PC-9 (cell line): ENCODE measurements around the gene USP34. TPM values are rescaled to one million over a fixed set of nuclear protein-coding genes. Genes with fewer than 3 reads are reported as not detected.

Experiments
- BruUV-seq: library from RNA; stranded (reverse); fragments of 400-500 nt; replicated peaks from 2 replicates; lab custom pipeline; 2021; lab: Mats Ljungman, UMichigan
- CTCF ChIA-PET: fragments of 300-600 bp; sonication (Branson Sonifier 250); formaldehyde crosslinking; loops from one replicate; lab custom pipeline; 2022; ENCODE audit warnings: antibody characterized with exemption; lab: Charles Lee
- POLR2A ChIA-PET: fragments of 300-600 bp; sonication (Branson Sonifier 250); formaldehyde crosslinking; loops from one replicate; lab custom pipeline; 2022; ENCODE audit warnings: antibody characterized with exemption; ENCODE audit not compliant: unreplicated experiment; lab: Charles Lee
- DNase-seq, 2 experiments: peaks; one replicate each; pipeline versions ENCODE4 v3.0.0 to v3.0.0-alpha.2; 2015 to 2022; ENCODE audit warnings: mixed read lengths in 1 of 2
- H2AFZ ChIP-seq: fragments of 200-600 bp; sonication (generic); 2 replicates; pipeline ENCODE4 v1.8.1; 2017; ENCODE audit warnings: antibody characterized with exemption
- H3F3A ChIP-seq: fragments of 200-600 bp; sonication (generic); 2 replicates; pipeline ENCODE4 v1.8.1; 2017; ENCODE audit warnings: antibody characterized with exemption, mild to moderate bottlenecking, low read depth; ENCODE audit not compliant: insufficient read depth
- H3K27ac ChIP-seq: fragments of 200-600 bp; sonication (generic); 2 replicates; pipeline ENCODE4 v1.6.1; 2016; ENCODE audit warnings: mixed run types
- H3K27me3 ChIP-seq: fragments of 200-600 bp; sonication (generic); 2 replicates; pipeline ENCODE4 v1.6.1; 2016; ENCODE audit warnings: low read depth, mixed run types; ENCODE audit not compliant: insufficient read depth
- H3K36me3 ChIP-seq: fragments of 200-600 bp; sonication (generic); 2 replicates; pipeline ENCODE4 v1.6.1; 2016; ENCODE audit warnings: low read depth, mixed run types
- H3K4me1 ChIP-seq: fragments of 200-600 bp; sonication (generic); replicated peaks from 2 replicates; pipeline ENCODE4 v1.6.1; 2016; ENCODE audit warnings: mixed run types; ENCODE audit not compliant: insufficient read depth
- H3K4me2 ChIP-seq: fragments of 200-600 bp; sonication (generic); 2 replicates; pipeline ENCODE4 v1.6.1; 2017; ENCODE audit warnings: mixed run types
- H3K4me3 ChIP-seq: fragments of 200-600 bp; sonication (generic); 2 replicates; pipeline ENCODE4 v1.6.1; 2016; ENCODE audit warnings: mixed run types
- H3K79me2 ChIP-seq: fragments of 200-600 bp; sonication (generic); 2 replicates; pipeline ENCODE4 v1.6.1; 2017; ENCODE audit warnings: low read depth, mixed run types
- H3K9me2 ChIP-seq: fragments of 200-600 bp; sonication (generic); 2 replicates; pipeline ENCODE4 v1.8.1; 2017; ENCODE audit warnings: mild to moderate bottlenecking; ENCODE audit not compliant: insufficient read depth
- H3K9me3 ChIP-seq: fragments of 200-600 bp; sonication (generic); 2 replicates; pipeline ENCODE4 v1.8.1; 2016; ENCODE audit warnings: low read depth; ENCODE audit not compliant: insufficient read depth
- H4K20me1 ChIP-seq: fragments of 200-600 bp; sonication (generic); 2 replicates; pipeline ENCODE4 v1.8.1; 2017; ENCODE audit not compliant: insufficient read depth
- EZH2 ChIP-seq: fragments of 200-600 bp; sonication (generic); IDR thresholded peaks from 2 replicates; pipeline ENCODE4 v1.8.0; 2017; ENCODE audit warnings: antibody characterized with exemption, low read depth
- intact Hi-C: fragments of 100-400 bp; cut with micrococcal nuclease; formaldehyde crosslinking; loops from one replicate; pipeline ENCODE4 v1.10.0; 2022; ENCODE audit not compliant: unreplicated experiment
- total RNA-seq: library from RNA; stranded (reverse); gene quantifications from 2 replicates; pipeline ENCODE4 v1.2.3, GENCODE V29; 2021
- TF ChIP-seq, protein P1 (sequence below): fragments of 200-600 bp; sonication (generic); conservative IDR thresholded peaks from 2 replicates; pipeline ENCODE4 v1.6.1; 2017; ENCODE audit warnings: mixed run types, antibody characterized with exemption, mild to moderate bottlenecking, moderate library complexity

USP34 gene
- total RNA-seq, 1 experiment from 2014 or later, result 120 TPM

- no peaks in the 10 kb centered on the region for H3K4me1 ChIP-seq
- ChIA-PET POLR2A (no interaction called here), CTCF (no interaction called here)
- H3F3A ChIP-seq, result no peaks in the 10 kb centered on the region; the same call in 1 of the 2 replicates
- no peaks in the 10 kb centered on the region for H3K79me2 ChIP-seq
- BruUV-seq, result no TSS peak
- H3K9me3 ChIP-seq, result no peaks in the 10 kb centered on the region
- H3K4me3 ChIP-seq, result no peak overlapping the region
- H3K27ac ChIP-seq, result no peak overlapping the region
- H3K4me2 ChIP-seq, result no peak overlapping the region
- TF ChIP-seq, protein P1, sequence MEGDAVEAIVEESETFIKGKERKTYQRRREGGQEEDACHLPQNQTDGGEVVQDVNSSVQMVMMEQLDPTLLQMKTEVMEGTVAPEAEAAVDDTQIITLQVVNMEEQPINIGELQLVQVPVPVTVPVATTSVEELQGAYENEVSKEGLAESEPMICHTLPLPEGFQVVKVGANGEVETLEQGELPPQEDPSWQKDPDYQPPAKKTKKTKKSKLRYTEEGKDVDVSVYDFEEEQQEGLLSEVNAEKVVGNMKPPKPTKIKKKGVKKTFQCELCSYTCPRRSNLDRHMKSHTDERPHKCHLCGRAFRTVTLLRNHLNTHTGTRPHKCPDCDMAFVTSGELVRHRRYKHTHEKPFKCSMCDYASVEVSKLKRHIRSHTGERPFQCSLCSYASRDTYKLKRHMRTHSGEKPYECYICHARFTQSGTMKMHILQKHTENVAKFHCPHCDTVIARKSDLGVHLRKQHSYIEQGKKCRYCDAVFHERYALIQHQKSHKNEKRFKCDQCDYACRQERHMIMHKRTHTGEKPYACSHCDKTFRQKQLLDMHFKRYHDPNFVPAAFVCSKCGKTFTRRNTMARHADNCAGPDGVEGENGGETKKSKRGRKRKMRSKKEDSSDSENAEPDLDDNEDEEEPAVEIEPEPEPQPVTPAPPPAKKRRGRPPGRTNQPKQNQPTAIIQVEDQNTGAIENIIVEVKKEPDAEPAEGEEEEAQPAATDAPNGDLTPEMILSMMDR, result no peak
- no peak for TF ChIP-seq EZH2
- intact Hi-C loops, result no loop called here
- no peaks in the 10 kb centered on the region; the same call in 1 of the 2 replicates for H3K9me2 ChIP-seq
- H3K27me3 ChIP-seq, result no peaks in the 10 kb centered on the region
- DNase-seq, result no peak
- H2AFZ ChIP-seq, result no peak overlapping the region
- peaks cover 33% of the 10 kb centered on the region for H3K36me3 ChIP-seq
- no peaks in the 10 kb centered on the region for H4K20me1 ChIP-seq
Observed at GRCh38 chr2:61328707-61329251, 142.1 kb downstream of the USP34 start.

DNA sequence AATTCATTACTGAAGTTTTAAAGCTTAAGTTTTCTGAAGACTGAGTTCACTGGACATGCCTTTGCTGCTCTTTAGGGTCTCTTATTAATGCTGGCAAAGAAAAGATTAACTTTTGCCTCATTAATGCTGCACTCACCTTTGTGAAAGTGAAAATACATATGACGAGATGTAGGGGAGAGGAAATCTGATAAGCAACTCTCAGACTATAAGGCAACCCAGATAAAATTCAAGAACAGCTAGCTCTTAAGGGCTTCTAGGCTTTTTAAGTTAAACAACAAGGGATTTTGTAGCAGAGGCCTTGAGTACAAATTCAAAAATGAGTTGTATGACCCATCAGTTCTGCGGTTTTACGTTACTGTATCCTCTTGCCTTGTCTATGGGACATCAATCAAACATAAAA lies 143.7 kb downstream of the USP34 start:
- BruUV-seq, result no TSS peak
- H3F3A ChIP-seq, result no peaks in the 10 kb centered on the region; the same call in 1 of the 2 replicates
- intact Hi-C loops, result no loop called here
- POLR2A ChIA-PET, result interaction anchor here (0.6 kb wide), 1 partner anchor 49 kb away, joined by 3 read pairs; no protein-coding TSS in a partner anchor
- no peak overlapping the region for H3K4me2 ChIP-seq
- no peak overlapping the region for H2AFZ ChIP-seq
- no peaks in the 10 kb centered on the region for H4K20me1 ChIP-seq
- CTCF ChIA-PET, result no interaction called here
- H3K4me1 ChIP-seq, result no peaks in the 10 kb centered on the region
- H3K79me2 ChIP-seq, result no peaks in the 10 kb centered on the region
- no peak for TF ChIP-seq EZH2
- TF ChIP-seq, protein P1, result no peak
- peaks cover 29% of the 10 kb centered on the region for H3K36me3 ChIP-seq
- no peak for DNase-seq
- H3K27me3 ChIP-seq, result no peaks in the 10 kb centered on the region
- H3K4me3 ChIP-seq, result no peak overlapping the region
- no peaks in the 10 kb centered on the region for H3K9me2 ChIP-seq
- no peak overlapping the region for H3K27ac ChIP-seq
- H3K9me3 ChIP-seq, result no peaks in the 10 kb centered on the region

DNA sequence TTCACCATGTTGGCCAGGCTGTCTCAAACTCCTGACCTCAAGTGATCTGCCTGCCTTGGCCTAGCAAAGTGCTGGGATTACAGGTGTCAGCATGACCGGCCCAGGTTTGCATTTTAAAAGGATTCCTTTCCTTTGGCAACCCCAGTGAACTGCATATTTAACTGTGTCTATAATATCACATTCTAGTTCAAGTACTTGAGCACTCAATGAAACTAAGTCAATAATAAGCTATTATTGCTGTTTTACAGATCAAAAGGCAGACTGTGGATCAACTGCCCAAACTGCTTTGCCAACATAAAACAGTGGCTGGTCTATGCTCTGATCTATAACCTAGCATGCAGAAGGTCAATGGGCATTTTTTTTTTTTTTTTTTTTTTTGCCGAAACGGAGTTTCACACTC lies 144.5 kb downstream of the USP34 start:
- Histone ChIP-seq H3K4me2 (no peak overlapping the region), H3F3A (no peaks in the 10 kb centered on the region; the same call in 1 of the 2 replicates), H2AFZ (no peak overlapping the region), H3K4me1 (no peaks in the 10 kb centered on the region), H4K20me1 (no peaks in the 10 kb centered on the region), H3K4me3 (no peak overlapping the region), H3K9me3 (no peaks in the 10 kb centered on the region), H3K27ac (no peak overlapping the region), H3K9me2 (no peaks in the 10 kb centered on the region), H3K36me3 (peaks cover 29% of the 10 kb centered on the region), H3K79me2 (no peaks in the 10 kb centered on the region), H3K27me3 (no peaks in the 10 kb centered on the region)
- DNase-seq, result no peak
- TF ChIP-seq, protein P1, result no peak
- no peak for TF ChIP-seq EZH2
- no TSS peak for BruUV-seq
- intact Hi-C loops, result no loop called here
- CTCF ChIA-PET, result no interaction called here
- POLR2A ChIA-PET, result interaction anchor here (0.6 kb wide), 2 partner anchors 48 to 93 kb away, joined by 3 read pairs; no protein-coding TSS in a partner anchor
